ENCODE data around the gene F10. TPM values are rescaled to one million over a fixed set of nuclear protein-coding genes. Genes with fewer than 3 reads are reported as not detected.
"Not testable (repeated sequence)": the region's sequence is repeated elsewhere in the genome, so short reads cannot be mapped to it uniquely, and the experiment has no call there.

F10 gene
- total RNA-seq, 1 experiment from 2014 or later = not detected

DNA sequence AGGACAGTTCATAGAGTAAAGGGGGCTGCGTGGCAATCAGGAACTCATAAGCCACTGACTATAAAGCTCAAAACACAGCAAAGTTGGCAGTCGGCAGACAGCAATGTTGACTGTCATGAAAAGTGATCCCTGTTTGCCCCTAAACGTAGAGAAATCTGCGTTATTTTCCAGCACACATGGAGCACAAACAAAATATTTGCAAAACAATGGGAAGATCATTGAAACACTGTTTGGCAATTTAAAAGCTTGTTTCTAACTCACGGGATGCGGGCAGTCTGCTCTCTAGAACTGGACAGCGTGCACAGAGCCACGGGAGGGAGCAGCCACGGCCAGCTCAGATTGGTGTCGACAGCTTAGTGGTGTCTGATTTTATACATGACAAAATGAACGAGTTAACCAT lies 23.5 kb upstream of the F10 start:
- POLR2A ChIA-PET (ENCODE audit: low non-redundant PET) = no interaction called here

DNA sequence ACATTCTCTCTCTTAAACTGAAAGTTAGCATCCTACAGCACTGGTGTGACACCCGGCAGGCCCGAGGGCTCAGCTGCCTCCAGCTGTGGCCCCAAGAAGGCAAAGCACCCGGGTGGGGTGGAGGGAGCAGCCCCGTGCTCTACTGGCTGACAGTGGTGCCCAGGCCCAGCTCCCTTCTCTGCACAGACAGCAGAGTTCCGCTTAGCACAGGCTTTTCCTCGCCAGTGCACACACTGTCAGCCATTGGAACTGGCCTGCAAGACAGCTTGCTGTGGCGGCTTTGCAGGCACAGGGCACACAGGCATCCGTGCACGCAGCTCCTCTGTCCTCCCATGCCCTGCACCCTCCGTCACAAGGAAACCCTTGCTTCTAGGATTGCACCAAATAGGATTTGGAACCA lies 20.3 kb upstream of the F10 start:
- CTCF ChIA-PET; H3K27ac ChIP-seq (ENCODE audit: low read depth, low read length, poor library complexity, severe bottlenecking); H3K27me3 ChIP-seq (replicated peaks; ENCODE audit: insufficient read depth, low read depth, low read length, poor library complexity); H3K36me3 ChIP-seq (ENCODE audit: insufficient read depth, low read length, poor library complexity, severe bottlenecking); DNase-seq (ENCODE audit: low spot score); H3K4me3 ChIP-seq (ENCODE audit: low read depth, low read length, poor library complexity, severe bottlenecking); H3K9me3 ChIP-seq (ENCODE audit: low read depth, low read length, poor library complexity, severe bottlenecking); BruUV-seq (replicated peaks); POLR2A ChIA-PET (ENCODE audit: low non-redundant PET); intact Hi-C loops (cut with micrococcal nuclease; ENCODE audit: unreplicated experiment); H3K4me1 ChIP-seq (ENCODE audit: insufficient read depth, low read length, poor library complexity, severe bottlenecking): not testable (repeated sequence)

More for the DNA sequence above, 23.5 kb upstream of the F10 start:
- intact Hi-C loops (cut with micrococcal nuclease; ENCODE audit: unreplicated experiment) = no loop called here
- no peak for TF ChIP-seq EZH2 (IDR thresholded peaks at IDR 0.05; ENCODE audit: borderline replicate concordance, low read depth, low read length, poor library complexity, severe bottlenecking)
- TF ChIP-seq, protein P1, sequence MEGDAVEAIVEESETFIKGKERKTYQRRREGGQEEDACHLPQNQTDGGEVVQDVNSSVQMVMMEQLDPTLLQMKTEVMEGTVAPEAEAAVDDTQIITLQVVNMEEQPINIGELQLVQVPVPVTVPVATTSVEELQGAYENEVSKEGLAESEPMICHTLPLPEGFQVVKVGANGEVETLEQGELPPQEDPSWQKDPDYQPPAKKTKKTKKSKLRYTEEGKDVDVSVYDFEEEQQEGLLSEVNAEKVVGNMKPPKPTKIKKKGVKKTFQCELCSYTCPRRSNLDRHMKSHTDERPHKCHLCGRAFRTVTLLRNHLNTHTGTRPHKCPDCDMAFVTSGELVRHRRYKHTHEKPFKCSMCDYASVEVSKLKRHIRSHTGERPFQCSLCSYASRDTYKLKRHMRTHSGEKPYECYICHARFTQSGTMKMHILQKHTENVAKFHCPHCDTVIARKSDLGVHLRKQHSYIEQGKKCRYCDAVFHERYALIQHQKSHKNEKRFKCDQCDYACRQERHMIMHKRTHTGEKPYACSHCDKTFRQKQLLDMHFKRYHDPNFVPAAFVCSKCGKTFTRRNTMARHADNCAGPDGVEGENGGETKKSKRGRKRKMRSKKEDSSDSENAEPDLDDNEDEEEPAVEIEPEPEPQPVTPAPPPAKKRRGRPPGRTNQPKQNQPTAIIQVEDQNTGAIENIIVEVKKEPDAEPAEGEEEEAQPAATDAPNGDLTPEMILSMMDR (conservative IDR thresholded peaks at IDR 0.05; ENCODE audit: low read depth, low read length) = no peak
- no TSS peak for BruUV-seq (replicated peaks)
- Histone ChIP-seq H3K27me3 (replicated peaks; ENCODE audit: insufficient read depth, low read depth, low read length, poor library complexity) (peaks cover 4% of the 10 kb centered on the region), H3K4me3 (ENCODE audit: low read depth, low read length, poor library complexity, severe bottlenecking) (no peak overlapping the region), H3K9me3 (ENCODE audit: low read depth, low read length, poor library complexity, severe bottlenecking) (no peaks in the 10 kb centered on the region), H3K36me3 (ENCODE audit: insufficient read depth, low read length, poor library complexity, severe bottlenecking) (no peaks in the 10 kb centered on the region), H3K4me1 (ENCODE audit: insufficient read depth, low read length, poor library complexity, severe bottlenecking) (no peaks in the 10 kb centered on the region), H3K27ac (ENCODE audit: low read depth, low read length, poor library complexity, severe bottlenecking) (no peak overlapping the region)
- DNase-seq (ENCODE audit: low spot score) = no peak
- CTCF ChIA-PET = no interaction called here

DNA sequence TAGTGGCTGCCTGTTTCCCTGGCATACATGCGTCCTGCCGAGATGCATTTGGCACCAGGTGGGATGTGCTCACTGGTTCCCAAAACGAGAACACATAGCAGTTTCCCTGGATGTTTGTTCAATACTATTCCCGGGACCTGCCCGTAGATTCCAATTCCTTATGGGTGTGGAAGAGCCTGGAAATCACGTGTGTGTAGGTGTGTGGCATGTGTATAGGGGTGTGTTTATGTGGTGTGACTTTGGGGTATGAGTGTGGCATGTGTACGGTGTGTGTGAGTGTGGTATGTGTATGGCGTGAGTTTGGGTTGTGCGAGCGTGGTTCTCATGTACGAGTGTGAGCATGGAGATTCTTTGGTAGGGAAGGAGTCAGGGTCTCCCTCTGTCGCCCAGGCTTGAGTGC lies 19.9 kb upstream of the F10 start:
- intact Hi-C loops (cut with micrococcal nuclease; ENCODE audit: unreplicated experiment) = no loop called here
- ChIA-PET POLR2A (ENCODE audit: low non-redundant PET) (no interaction called here), CTCF (no interaction called here)

DNA sequence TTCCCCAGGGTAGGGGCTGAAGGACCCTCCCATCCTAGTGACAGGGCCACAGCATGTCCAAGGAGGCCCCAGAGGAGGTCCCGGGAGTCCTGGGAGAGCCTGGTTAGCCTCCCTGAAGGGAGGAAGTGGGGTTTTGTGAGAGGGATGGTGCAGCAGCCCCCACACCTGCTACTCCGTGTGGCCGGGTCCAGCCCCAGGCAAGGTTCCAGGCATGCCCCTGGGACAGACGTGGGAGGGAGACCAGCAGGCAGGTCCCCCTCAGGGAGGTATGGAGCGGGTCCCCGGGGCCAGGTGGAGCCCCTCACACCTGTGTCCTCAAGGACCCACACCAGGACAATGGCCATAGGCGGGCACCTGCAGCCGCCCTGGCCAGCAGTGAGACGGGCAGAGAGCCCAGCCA lies 19.0 kb upstream of the F10 start:
- Histone ChIP-seq H3K36me3 (ENCODE audit: insufficient read depth, low read length, poor library complexity, severe bottlenecking) (no peaks in the 10 kb centered on the region), H3K4me3 (ENCODE audit: low read depth, low read length, poor library complexity, severe bottlenecking) (no peak overlapping the region), H3K4me1 (ENCODE audit: insufficient read depth, low read length, poor library complexity, severe bottlenecking) (no peaks in the 10 kb centered on the region), H3K27me3 (replicated peaks; ENCODE audit: insufficient read depth, low read depth, low read length, poor library complexity) (peaks cover 4% of the 10 kb centered on the region), H3K9me3 (ENCODE audit: low read depth, low read length, poor library complexity, severe bottlenecking) (no peaks in the 10 kb centered on the region), H3K27ac (ENCODE audit: low read depth, low read length, poor library complexity, severe bottlenecking) (no peak overlapping the region)
- CTCF ChIA-PET = no interaction called here
- POLR2A ChIA-PET (ENCODE audit: low non-redundant PET) = no interaction called here
- intact Hi-C loops (cut with micrococcal nuclease; ENCODE audit: unreplicated experiment) = no loop called here
- BruUV-seq (replicated peaks) = no TSS peak
- no peak for TF ChIP-seq EZH2 (IDR thresholded peaks at IDR 0.05; ENCODE audit: borderline replicate concordance, low read depth, low read length, poor library complexity, severe bottlenecking)
- TF ChIP-seq, protein P1 (conservative IDR thresholded peaks at IDR 0.05; ENCODE audit: low read depth, low read length) = no peak
- no peak for DNase-seq (ENCODE audit: low spot score)

More for the DNA sequence above, 19.9 kb upstream of the F10 start:
- TF ChIP-seq, protein P1 (conservative IDR thresholded peaks at IDR 0.05; ENCODE audit: low read depth, low read length) = no peak
- no peak for TF ChIP-seq EZH2 (IDR thresholded peaks at IDR 0.05; ENCODE audit: borderline replicate concordance, low read depth, low read length, poor library complexity, severe bottlenecking)
- Histone ChIP-seq H3K27ac (ENCODE audit: low read depth, low read length, poor library complexity, severe bottlenecking) (no peak overlapping the region), H3K9me3 (ENCODE audit: low read depth, low read length, poor library complexity, severe bottlenecking) (no peaks in the 10 kb centered on the region), H3K36me3 (ENCODE audit: insufficient read depth, low read length, poor library complexity, severe bottlenecking) (no peaks in the 10 kb centered on the region), H3K4me1 (ENCODE audit: insufficient read depth, low read length, poor library complexity, severe bottlenecking) (no peaks in the 10 kb centered on the region), H3K27me3 (replicated peaks; ENCODE audit: insufficient read depth, low read depth, low read length, poor library complexity) (peaks cover 4% of the 10 kb centered on the region), H3K4me3 (ENCODE audit: low read depth, low read length, poor library complexity, severe bottlenecking) (no peak overlapping the region)
- no peak for DNase-seq (ENCODE audit: low spot score)
- no TSS peak for BruUV-seq (replicated peaks)

All from A673 (cell line).